Smooth muscle cell of the brain vasculature (primary cell): ENCODE measurements around the gene ACAP2.
"Not testable (repeated sequence)": the region's sequence is repeated elsewhere in the genome, so short reads cannot be mapped to it uniquely, and the experiment has no call there.

Source experiments
- DNase-seq: peaks from one replicate; pipeline ENCODE4 v3.0.0-alpha.2; 2012; ENCODE audit warnings: low read depth, low spot score

ACAP2 gene

DNA sequence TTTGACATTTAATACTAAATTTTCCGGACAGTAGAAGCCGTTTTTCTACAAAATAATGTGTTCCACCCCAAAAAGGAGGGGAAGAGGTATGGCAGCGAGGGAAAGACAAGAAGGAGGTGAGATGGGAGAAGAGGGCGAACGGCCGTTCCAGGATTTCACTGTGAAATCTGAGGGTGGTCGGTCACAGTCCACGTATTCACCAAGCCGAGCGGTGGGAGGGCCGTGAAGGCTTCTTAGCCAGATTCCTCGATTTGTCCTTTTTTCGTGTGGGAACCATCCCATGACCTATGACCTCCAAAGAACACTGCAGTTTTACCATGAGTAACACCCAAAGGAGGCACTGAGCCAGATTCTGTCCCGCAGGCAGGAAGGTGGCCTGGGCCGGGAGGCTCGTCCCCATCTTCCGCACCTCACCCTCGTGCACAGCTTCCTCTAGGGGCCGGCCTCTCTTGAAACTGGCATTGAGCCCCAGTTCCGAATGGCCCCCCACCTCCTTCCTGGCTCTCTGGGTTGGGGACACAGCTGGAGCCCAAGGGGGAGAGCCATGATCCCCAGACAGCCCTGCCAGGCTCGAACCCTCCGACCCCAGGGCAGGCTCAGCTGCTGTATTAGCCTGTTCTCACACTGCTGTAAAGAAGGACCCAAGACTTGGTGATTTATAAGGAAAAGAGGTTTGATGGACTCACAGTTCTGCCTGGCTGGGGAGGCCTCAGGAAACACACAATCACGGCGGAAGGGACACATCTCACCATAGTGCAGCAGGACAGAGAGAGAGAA, 195.5 kb downstream of the ACAP2 start:
- DNase-seq, result no peak

DNA sequence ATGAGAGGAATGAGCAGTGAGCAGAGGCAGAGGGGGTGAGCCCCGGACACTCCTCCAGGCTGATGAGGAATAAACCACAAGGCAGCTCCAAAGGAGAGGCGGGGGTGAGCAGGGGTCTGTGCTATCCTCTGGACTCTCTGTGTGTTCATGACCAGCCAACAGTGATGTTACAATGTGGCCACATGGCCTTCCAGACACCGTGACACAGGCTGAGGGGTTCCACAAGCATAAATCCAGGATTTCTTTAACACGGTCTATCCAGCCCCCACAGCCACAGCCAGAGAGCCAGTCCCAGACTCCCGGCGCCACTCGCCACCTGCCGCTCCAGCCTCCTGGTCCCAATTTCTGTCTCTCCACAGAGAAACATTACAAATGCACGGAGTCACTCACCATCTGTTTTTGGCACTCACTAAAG, 196.2 kb downstream of the ACAP2 start:
- no peak for DNase-seq

DNA sequence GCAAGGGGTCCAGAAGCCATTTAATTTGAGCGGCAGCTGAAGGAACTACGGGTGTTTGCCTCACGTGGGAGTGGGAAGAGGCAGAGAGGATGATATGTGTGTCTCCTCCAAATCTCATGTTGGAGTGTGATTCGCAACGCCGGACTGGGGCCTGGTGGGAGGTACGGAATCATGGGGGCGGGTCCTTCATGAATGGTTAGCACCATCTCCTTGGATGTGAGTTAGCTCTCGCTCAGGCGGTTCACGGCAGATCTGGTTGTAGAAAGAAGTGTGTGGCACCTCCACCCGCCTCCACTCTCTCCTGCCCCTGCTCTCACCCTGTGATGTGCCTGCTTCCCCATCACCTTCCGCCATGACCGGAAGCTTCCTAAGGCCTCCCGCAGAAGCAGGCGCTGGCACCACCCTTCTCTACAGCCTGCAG, 197.3 kb downstream of the ACAP2 start:
- no peak for DNase-seq

DNA sequence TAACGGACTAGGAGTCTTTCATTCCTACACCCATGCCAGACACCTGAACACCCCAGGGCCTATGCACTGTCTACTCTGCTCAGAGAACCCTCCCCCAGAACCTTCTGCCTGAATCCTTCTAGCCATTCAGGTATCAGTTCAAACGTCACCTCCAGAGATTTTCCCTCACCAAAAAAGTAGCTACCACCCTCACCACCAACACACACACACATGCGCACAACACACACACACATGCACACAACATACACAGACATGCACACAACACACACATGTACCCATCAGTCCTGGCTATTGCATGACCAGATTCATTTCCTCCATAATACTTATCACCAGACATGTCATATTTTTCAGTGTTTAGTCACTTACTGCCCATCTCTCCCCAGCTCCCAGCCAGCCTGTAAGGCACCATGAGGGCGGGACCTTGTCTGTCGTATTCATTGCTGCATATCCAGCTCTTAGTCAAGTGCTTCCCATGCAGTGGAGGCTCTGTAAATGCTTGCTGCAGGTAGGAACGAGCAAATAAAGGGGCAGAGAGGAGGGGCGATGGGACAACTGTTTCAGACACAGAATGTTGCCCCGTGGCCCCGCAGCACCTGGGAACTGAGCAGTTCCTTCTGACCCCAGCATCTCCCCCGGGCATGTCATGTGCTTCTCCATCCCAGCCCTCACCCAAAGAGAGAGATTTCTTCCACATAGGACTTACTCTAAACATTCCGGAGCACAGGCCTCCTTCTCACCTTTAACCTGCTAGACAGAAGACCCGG, 201.0 kb downstream of the ACAP2 start:
- no peak for DNase-seq

DNA sequence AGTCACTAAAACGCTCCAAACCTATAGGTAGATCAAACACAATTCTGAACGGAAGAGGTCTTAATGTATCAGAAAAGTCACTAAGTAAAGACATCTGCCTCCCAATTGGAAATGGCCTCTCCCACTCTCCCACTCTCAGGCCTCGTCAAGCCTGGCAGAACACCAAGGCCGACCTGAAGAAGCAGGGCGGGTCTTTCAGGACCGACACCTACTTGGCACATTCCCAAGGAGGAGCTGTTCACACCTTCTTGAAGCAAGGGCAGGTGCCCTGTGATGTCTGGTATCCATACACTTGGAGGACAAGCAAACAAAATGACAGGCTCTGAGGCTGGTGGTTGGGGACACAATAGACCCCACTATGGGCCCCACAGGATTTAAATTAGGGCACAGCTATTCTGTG, 201.9 kb downstream of the ACAP2 start:
- DNase-seq, result no peak

DNA sequence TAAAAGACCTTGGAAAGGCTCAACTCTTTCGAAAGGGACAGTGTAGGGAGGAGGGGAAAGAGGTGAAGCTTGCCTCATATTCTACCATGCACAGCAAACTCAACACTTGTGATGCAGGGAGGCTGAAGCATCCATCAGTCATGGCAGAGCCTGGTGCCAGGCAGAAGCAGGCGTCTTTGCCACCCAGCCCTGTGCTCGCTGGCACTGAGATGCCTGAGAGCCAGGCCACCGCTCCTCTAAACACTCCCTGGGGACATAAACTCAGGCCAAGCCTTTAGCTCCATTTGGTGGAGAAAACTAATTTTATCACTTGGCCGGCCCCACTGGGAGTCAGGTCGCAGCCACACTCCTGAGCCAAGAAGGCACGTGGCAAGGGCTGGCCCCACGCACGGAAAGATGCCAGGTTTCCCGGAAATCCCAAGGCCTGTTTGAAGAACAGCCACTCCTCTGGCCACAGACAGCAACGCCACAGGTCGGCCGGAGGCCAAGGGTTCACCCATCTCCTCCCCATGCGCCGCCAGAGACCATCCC, 202.6 kb downstream of the ACAP2 start:
- no peak for DNase-seq

DNA sequence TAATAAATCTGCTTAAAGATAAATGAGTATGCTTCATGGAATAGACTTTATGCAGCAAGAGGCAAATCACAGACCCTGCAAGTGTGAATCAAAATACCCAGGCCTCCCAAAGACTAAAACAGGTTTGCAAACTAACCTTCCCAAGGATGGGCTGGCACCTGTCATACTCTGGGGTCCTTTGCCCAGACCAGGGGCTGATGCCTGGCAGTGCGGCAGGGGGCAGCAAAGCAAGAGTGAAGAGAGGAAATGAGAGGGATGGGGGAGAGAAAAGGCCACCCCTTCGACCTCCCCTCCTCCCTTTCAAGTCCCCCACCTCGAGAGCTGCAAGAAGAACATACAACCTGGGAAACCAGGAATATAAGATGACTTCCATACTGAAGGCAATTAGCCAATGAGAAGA, 203.7 kb downstream of the ACAP2 start:
- DNase-seq, result no peak

DNA sequence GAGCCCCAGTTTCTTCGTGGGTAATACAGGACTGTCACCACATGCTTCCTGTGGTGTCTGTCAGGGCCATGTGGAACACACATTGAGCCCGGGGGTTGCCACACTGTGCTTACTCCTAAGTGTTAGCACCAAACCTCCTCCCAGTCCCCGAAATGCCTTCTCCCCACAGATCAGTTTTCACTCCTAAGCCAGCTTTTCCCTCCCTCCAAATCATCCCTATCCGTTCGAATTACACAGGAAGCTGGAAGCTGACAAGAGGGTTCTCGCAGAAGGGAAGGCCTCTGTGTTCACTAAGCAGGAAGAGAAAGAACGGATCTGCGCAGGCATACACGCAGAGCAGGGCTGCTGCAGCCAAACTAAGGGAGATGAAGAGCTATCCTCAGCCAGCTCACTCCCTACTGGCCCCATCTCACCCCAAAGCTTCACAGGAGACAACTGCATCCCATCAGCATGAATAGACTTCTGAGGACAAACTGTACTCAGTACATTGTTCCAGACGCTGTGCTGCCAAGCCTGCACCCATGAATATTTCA, 204.2 kb downstream of the ACAP2 start:
- DNase-seq, result no peak

DNA sequence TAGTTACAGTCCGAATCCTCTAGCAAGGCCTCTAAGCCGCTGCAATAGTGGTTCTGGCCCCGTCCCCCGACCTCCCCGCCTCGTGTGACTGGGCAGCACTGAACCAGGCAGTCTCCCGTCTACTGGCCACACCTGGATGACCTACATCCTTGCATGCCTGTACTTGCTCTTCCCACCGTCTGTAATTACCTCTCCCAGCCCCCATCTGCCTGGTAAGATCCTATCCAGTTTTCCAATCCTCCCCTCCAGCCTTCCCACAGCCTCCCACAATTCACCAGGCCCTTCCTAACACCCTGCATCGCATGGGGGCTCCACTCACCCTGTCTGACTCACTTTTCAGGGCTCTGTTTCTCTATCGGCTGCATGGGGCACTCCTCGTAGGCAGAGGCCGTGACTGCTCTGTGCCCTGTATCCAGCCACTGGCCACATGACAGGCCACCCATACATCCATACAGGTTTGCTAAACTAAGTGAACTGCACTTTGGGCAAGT, 204.7 kb downstream of the ACAP2 start:
- DNase-seq, result no peak

DNA sequence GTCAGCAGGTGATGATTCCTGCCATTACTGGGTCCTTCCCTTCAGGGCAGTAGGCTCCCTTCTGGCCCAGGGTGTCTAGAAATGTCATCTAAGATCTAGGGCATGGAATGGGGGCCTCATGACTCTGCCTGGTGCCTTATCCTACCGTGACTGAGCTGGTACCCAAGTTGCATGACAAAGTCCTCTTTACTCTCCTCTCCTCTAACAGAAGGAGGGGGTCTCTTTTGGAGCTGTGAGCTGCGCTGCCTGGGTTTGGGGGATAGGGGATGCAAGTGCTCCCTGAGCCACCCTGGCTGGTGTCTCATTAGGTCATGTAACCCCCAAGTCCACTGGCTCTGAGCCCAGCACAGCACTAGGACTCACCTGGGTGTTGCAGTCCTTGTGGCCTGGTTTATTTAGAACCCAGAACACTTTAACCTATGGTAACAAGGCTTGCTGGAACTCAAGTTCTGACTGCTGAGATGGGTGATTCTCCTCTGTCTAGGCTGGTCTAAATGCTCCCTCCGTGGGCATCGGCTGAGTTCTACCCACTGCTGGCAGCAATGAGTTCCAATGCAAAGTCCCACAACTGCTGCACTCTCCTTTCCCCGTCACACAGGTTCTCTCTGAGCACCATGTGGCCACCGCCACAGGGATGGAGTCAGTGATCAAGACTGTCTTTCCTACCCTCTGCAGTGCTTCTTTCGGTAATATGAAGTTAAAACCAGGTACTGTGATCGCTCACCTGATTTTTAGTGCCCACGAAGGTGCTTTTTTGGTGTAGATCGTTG, 205.8 kb downstream of the ACAP2 start:
- no peak for DNase-seq

DNA sequence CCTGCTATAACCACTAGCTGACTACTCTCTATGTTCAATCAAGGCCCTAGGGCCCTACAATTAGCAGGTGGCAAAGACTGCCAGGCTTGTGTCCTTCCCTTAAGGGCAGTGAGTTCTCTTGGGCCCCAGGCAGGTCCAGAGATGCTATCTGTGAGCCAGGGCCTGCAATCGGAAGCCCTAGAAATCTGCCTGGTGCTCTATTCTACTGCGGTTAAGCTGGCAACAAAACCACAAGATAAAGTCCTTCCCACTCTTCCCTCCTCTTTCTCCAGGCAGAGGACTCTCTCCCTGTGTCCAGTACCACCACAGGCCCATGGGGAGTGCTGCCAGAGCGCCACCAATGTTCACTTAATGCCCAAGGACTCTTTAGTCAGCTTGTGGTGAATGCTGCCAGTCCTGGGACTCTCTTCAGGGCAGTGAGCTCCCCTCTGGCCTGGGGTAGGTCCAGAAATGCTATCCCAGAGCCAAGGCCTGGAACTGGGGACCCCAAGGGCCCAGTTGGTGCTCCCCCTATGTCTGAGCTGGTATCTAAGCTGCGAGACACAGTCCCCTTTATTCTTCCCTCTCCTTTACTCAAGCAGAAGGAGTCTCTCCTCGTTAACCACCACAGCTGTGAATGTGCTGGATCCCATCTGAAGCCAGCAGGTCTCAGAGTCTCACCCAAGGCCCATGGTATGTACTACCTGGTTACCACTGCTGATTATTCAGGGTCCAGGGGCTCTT, 206.6 kb downstream of the ACAP2 start:
- DNase-seq, result no peak

DNA sequence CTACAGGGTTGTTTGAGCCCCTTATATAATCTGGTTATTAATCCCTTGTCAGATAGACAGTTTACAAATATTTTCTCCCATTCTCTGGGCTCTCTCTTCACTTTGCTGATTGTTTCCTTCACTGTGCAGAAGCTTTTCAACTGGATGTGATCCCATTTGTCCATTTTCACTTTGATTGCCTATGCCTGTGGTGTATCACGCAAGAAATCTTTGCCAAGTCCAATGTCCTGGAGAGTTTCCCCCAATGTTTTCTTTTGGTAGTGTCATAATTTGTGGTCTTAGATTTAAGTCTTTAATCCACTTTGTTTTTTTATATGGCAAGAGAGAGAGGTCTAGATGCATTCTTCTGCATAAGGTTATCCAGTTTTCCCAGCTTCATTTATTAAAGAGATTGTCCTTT, 212.6 kb downstream of the ACAP2 start:
- DNase-seq, result no peak

DNA sequence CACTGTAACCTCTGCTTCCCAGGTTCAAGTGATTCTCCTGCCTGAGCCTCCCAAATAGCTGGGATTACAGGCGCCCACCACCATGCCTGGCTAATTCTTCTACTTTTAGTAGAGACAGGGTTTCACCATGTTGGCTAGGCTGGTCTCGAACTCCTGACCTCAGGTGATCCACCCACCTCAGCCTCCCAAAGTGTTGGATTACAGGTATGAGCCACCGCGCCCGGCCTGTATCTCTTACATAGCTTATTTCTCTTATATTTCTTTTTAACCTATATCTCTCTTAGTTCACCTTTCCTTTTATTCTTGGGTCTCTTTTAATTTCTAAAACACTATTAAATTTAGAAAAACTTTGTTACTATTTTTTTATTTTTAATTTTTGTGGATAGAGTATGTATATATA, 213.9 kb downstream of the ACAP2 start:
- DNase-seq, result not testable (repeated sequence)

DNA sequence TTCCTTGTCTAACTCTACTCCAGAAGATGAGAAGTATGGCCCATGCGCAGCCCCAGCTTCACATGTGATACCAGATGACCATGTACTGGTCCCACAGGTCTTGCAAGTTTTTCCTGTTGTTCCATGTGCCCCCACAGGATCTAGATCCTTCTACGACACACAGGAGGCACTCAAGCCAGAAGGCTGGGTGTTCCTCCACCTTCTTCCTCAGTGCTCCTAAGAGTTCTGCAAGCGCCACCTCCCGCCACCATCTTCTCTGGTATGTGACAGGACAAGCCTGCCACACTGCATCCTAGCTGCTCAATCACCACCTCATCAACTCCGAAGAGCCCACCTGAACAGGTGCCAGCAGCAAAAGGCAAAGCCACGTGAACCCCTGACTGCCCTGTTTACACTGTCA, 214.9 kb downstream of the ACAP2 start:
- no peak for DNase-seq

DNA sequence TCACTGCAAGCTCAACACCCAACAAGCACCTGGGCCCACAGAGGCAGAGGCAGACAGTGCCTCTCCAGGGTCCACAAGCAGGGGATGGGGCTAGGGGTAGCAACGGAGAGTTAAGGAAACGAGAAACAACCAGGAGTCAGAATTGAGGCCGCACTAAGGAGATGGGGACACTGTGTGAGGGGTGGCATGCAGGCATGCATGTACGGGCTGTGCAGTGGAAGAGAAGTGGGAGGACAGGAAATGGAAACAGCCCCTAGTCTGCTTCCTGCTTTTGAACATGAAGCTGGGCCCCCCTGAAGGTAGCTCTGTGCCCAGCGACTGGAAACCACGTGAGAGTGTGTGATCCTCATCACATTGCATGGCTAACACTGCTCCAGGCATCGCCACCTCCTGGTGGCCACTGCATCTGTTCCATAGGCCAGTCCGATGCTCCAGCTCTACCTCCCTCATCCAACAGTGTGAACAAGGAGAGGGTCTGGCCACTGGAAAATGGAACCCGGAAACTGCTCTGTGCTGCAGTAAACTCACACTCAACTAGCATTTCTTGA, 215.8 kb downstream of the ACAP2 start:
- DNase-seq, result no peak

DNA sequence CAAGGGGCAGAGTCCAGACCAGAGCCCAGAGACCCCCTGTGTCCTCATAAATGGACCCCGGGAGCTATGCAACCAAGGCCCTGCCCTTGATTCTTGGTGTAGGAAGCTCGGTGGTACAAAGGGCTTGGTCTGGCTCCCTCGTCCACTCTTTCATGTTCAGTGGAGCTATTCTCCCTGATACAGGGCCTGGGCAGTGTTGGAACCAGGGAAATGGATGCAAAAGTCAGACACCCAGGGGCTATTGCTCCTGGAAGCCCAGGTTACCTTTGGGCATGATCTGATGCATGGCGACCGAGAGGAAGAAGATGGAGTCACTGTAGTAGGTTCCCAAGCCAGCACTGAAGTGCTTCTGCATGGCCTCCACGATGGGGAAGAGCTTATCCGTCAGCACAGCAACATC, 216.4 kb downstream of the ACAP2 start:
- DNase-seq, result no peak

DNA sequence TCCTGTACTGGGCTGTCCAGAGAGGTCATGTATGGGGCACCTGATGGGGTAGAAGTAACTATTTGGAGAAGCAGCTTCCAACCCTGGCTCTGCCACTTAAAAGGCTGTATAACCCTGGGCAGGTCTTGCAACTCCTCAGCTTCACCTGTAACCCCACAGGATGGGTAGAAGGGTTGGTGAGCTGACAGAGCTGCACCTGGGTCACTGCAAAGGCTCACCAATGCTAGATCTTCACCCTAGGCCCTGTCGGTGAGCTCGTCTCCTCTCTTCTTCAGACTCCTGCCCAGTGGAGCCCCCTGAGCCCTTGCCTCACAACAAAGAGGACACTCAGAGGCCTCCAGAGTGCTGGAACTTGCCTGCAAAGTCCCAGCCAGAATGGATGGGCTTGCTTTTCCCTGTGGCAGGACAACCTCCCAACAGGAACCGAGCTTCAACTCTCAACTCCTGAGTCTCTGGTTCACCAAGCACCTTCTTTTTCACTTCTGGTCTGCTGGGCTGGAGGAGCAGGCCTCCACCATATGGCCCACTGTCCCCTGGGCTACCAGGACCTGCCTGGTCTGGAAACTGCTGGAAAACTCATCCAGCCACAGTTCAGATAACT, 217.7 kb downstream of the ACAP2 start:
- DNase-seq, result no peak
